ENCODE measurements around the gene SRCAP. TPM values are rescaled to one million over a fixed set of nuclear protein-coding genes. Genes with fewer than 3 reads are reported as not detected.

The SRCAP gene
- total RNA-seq, result 32.3 and 36.0 TPM in 2 replicates

DNA sequence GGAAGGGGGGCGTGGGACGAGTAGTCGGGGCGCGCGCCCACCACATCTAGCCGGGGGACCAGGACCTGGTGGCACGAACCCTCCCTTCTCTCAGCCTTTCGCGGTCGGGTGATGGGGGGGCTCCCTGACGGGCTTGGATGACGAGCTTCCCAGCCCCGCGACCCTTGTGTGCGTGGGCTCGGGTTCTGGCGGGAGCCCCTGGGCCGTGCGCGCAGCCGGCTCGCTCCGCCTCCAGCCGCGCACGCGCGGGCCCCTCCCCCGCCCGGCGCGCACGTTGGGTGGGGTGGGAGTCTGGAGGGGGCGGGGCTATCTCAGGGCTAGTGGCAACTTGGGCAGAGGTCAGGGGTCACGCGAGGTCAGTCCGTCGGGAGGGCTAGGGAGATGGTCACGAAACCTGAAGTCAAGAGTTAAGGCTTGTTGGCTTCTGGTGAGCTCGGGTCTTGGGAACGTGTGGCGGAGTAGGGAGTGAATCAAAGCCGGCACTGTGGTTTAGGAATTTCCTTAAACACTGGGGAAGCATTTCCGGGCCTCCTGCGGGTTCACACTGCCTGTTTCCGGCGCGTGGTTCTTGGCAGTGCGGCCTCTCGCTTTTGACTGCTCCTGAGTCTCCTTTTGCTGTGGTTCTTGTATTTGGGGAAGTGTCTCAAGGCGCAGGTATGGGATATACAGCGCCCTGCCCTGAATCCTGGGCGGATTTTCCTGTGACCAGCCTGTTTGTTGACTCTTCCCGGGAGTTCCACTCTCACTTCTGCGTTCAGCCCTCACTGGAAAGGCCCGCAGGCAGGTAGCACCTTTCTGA, at the start of gene SRCAP:
SRCAP (plus strand) TSS at position 356 of the 799 bp plus-strand sequence. CDS start 1,654 bp downstream, outside the sequence.

DNA sequence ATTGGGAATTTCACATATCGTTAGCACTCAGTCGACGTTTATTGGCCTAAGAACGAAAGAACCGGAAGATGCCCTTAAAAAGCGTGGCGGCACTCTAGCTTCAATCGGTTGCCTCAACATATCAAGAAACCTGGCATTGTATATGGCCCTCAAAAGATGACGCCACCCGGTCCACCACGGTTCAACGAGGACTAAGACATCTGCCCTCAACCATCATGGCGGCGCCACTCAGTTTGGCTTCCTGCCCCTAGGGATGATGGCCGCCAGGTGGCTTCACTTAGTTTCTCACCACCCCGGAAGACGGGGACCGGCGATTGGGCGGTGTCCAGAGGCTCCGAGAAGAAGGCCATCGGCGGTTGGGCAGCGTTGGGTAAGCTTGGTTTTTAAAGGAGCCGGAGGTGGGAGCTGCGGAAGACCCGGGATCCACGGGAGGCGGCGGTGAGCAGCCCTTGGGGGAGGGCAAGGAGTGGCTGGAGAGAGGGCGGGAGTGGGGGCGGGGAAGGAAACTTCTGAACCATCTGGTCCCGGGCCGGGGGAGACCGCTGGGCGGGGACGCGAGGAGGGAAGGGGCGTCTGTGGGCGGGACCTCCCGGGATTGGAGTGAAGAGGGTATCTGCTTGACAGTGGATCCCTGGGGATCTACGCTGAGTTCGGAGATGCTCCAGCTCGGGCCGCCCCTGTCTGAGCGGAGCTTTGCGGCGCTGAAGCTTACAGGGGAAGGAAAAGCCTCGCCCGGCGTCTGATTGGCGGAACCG, 48.4 kb upstream of the SRCAP start, which contains the start of gene PRR14:
PRR14 (plus strand) TSS at position 592 of the 755 bp plus-strand sequence. CDS start 686 bp downstream, outside the sequence.

DNA sequence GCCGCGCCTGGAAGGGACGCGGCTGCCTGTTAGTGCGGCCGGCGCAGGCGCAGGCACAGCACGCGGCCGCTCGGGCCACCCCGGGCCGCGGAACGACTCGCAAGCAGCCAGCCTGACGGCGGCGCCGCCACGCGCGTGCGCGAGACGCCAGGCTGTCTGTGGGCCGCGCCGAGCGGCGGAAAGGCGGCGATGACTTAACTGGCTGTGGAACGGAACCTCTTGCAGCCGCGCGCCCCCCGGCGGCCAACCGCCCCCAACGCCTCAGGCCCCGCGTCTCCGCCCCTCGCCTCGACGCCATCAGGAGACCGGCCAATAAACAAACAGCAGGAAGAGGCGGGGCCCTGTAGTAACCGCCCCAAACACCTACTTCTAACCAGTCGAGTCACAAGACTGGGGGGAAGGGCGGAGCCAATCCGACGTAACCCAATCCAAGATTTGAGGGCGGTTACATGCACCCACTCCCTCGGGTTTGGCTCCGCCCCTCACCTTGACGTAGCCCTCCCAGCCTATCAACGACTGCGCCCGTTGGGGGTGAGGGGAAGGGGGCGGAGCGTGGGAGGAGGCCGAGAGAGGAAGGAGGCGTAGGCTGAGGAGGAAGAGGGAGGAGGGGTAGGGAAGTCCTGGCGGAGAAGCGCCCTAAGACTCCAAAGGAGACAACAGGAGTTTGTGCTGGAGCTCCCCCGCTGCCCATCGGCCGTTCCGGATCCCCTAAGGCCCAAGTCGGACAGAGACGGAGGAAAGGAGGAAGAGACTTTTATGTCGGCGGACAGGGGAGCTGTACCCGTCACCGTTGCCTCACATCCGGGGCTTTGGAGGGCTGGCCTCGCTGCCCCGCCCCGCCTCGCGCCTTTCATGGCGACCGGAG, 40.9 kb upstream of the SRCAP start, which contains the start of gene FBRS:
FBRS (plus strand) TSS at position 566 of the 865 bp plus-strand sequence. CDS start 1,088 bp downstream, outside the sequence.

DNA sequence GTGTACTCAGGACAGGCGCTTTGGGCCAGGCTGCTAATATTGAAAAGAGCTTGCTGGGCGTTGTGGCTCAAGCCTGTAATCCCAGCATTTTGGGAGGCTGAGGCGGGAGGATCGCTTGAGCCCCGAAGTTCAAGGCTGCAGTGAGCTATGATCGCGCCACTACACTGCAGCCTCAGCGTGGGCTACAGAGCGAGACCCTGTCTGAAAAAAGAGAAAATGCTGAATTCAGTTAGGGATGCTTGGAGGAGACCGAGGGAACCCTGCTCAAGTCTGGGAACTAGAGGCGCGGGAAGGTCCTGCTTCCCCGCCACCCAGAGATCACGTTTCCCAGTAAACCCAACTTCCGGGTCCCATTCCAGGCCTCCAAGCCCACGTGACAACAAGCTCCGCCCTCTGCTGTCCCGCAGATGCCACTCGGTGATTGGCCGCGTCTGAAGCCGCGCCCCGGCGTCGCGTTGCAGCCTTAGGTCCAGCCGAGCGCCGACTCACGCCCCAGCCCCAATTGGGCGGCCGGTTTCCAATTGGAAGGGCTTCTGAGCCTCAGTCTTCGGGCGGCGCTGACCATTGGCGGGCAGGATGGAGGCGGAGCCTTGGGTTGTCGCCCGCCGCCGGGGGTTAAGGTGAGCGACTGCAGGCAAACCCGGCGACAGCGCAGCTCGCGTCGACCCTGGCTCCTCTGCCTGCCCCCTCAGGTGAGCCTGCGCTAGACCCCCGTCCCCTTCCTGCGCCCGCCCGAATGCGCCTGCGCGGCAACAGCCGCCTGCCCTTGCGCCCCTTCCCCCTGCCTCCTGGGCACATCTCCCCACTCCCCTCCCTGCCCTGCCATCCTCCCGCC, 49.0 kb downstream of the SRCAP start, which contains the start of gene PHKG2:
PHKG2 (plus strand) TSS at position 627 of the 835 bp plus-strand sequence. CDS start 396 bp downstream, outside the sequence.

DNA sequence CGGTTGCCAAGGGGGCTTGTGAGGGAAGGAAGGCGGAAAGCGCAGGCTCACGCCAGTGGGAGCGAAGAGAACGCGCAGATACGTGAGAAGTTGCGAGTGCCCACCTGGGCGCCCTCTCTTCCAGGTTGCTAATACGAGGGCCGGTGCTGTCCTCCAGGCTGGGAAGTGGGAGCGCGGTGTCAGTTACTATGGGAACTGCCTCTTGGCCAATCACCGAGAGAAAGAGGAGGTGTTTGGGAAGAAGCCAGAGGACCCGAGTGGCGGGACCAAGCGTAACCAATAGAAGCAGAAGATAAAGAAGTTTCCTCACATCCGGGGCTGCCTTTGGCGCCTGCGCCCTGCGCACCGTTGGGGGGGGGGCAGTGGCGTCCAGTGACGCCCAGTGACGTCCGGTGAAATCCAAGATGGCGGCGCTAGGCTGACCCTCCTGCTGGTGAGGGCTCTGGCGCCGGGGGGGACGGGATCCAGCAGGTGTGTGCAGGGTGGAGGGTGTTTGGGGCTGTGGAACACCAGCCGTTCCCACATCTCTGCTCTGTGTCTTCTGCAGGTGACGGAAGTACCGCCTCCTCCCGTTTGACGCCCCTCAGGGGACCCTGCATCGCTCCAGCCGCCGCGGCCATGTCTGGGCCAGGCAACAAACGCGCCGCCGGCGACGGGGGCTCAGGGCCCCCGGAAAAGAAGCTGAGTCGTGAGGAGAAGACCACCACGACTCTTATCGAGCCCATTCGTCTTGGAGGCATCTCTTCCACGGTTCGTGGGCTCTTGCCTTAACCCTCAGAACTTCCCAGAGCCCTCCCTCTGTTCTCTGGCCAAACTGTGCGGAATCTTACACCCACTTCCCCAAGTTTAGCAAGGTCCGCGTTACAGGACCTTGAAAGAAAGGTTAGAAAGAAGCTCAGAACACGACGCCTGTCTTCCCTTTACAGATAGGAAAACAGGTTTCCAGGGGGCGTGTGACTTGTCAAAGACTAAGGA, 63.2 kb downstream of the SRCAP start, which contains the start of the genes CFAP119 and RNF40:
CFAP119 (minus strand) TSS at position 135 of the 975 bp plus-strand sequence. CDS start 314 bp downstream, outside the sequence.
RNF40 (plus strand) TSS at position 395 of the 975 bp plus-strand sequence; CDS start at position 619, 224 bp downstream.

DNA sequence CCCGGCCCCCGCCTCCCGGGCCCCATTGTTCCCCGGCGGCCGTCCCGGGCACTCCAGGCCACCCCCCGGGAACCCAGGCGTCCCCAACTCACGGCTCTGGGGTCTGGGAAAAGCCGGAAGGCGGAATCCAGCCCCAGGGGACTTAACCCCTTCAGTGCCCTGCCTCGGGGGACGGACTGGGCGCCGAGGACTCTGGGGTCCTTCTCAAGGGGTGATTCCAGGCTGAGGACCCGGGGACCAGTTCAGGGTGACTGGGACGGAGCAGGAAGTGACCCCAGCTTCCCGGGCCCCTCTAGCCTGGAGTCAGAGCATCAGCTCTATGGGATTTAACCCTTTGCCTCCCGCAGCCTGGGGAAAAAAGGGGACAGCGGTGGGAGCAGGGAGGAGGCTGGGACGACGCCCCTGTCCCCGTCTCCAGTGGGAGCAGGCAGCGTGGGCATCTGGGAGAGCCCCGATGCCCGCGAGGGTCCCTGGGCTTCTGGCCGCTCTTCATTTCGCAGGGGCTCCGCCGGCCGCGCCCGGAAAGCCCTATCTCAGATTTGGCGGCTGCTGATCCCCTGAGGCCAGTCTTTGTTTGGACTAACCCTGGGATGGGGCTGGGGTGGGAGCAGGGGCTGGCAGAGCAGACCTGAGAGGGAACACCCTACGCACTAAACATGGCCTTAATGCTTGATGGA, 88.1 kb downstream of the SRCAP start, which contains the start of gene ZNF629:
ZNF629 (minus strand) TSS at position 270 of the 677 bp plus-strand sequence. CDS start 2,723 bp downstream, outside the sequence.

Small RNAs within 50 kb of the gene (small RNA-seq; reads per million reads assigned to genes)
- not detected for gene RNU6-1043P
- not detected for gene RNU6-416P
- 486 reads per million, percentile 99 among the genes with 10 or more reads in this experiment for gene SNORA30

Other genes starting within 250 kb of the SRCAP start
- gene ITGAL, start 226.4 kb upstream of the SRCAP start, total RNA-seq, result not detected in 2 replicates
- 17.6 and 20.8 TPM in 2 replicates for gene ZNF768, start 172.6 kb upstream of the SRCAP start, total RNA-seq
- 5.7 and 9.0 TPM in 2 replicates for gene ZNF747, start 164.3 kb upstream of the SRCAP start, total RNA-seq
- 7.3 and 7.4 TPM in 2 replicates for gene ZNF764, start 140.8 kb upstream of the SRCAP start, total RNA-seq
- gene ZNF688, start 127.5 kb upstream of the SRCAP start, total RNA-seq, result 4.5 and 5.9 TPM in 2 replicates
- 7.4 and 9.5 TPM in 2 replicates for gene ZNF785, start 113.5 kb upstream of the SRCAP start, total RNA-seq
- gene ZNF689, start 88.8 kb upstream of the SRCAP start, total RNA-seq, result 4.7 and 5.9 TPM in 2 replicates
- 12.4 and 13.7 TPM in 2 replicates for gene PRR14, start 48.2 kb upstream of the SRCAP start, total RNA-seq
- gene FBRS, start 40.7 kb upstream of the SRCAP start, total RNA-seq, result 23.7 and 30.1 TPM in 2 replicates
- gene PHKG2, start 49.3 kb downstream of the SRCAP start, total RNA-seq, result 21.4 and 22.1 TPM in 2 replicates
- gene CFAP119, start 62.9 kb downstream of the SRCAP start, total RNA-seq, result 1.5 and 1.7 TPM in 2 replicates
- 85.9 and 91.9 TPM in 2 replicates for gene RNF40, start 63.2 kb downstream of the SRCAP start, total RNA-seq
- gene ZNF629, start 88.0 kb downstream of the SRCAP start, total RNA-seq, result 10.6 and 11.6 TPM in 2 replicates
- gene BCL7C, start 194.9 kb downstream of the SRCAP start, total RNA-seq, result 21.2 and 25.9 TPM in 2 replicates
- gene CTF1, start 197.4 kb downstream of the SRCAP start, total RNA-seq, result 0.13 and 0.14 TPM in 2 replicates
- gene FBXL19, start 224.4 kb downstream of the SRCAP start, total RNA-seq, result 20.6 and 33.5 TPM in 2 replicates
- gene ORAI3, start 249.9 kb downstream of the SRCAP start, total RNA-seq, result 13.0 and 16.7 TPM in 2 replicates